Sigmoid colon (tissue), 4 donors: ENCODE results near the gene MTURN.

Experiments
- CTCF ChIP-seq, 4 experiments: fragments of 450-650 bp in 3 of 4; fragments of 200-600 bp in 1 of 4; IDR thresholded peaks; one replicate each; pipeline ENCODE4 v1.5.1; 2016 to 2019; ENCODE audit warnings: antibody characterized with exemption in 4 of 4, mild to moderate bottlenecking in 3 of 4, moderate library complexity in 2 of 4
- EP300 ChIP-seq, 4 donors: sonication (generic); formaldehyde crosslinking; IDR thresholded peaks; one replicate each; pipeline ENCODE4 v1.6.1; 2017; ENCODE audit warnings: antibody characterized with exemption in 4 of 4
- POLR2A ChIP-seq, 2 donors: fragments of 450-650 bp; IDR thresholded peaks; one replicate each; pipeline ENCODE4 v1.6.1; 2016; ENCODE audit warnings: antibody characterized with exemption in 2 of 2, mild to moderate bottlenecking in 2 of 2, moderate library complexity in 2 of 2
- POLR2AphosphoS5 ChIP-seq, 4 donors: sonication (generic); formaldehyde crosslinking; IDR thresholded peaks; one replicate each; pipeline ENCODE4 v1.6.1; 2017; ENCODE audit warnings: antibody characterized with exemption in 4 of 4

- TF ChIP-seq POLR2AphosphoS5 (IDR thresholded peaks at IDR 0.05) (no peak), POLR2A (IDR thresholded peaks at IDR 0.05) (no peak), CTCF (IDR thresholded peaks at IDR 0.05) (no peak), EP300 (IDR thresholded peaks at IDR 0.05) (no peak)
Measured at GRCh38 chr7:30183749-30184369, 49.1 kb downstream of the MTURN start.
